ENCODE results near the gene ABCG4. TPM values are rescaled to one million over a fixed set of nuclear protein-coding genes. Genes with fewer than 3 reads are reported as not detected.
A peak's percentile ranks its signal among the peaks of the same experiment; 100 is the strongest.

ABCG4 gene
- total and polyA plus RNA-seq, 9 of the 15 experiments (the other 6 are each of a cell fraction or from before 2014, with no cell fraction given), result 0.03 to 0.11 (median 0.07) TPM; not detected in 4

GRCh38 chr11:119205574-119206510 is 57.0 kb downstream of the ABCG4 start, which contains the start of gene CBL (continued):
- TF ChIP-seq, protein P1, sequence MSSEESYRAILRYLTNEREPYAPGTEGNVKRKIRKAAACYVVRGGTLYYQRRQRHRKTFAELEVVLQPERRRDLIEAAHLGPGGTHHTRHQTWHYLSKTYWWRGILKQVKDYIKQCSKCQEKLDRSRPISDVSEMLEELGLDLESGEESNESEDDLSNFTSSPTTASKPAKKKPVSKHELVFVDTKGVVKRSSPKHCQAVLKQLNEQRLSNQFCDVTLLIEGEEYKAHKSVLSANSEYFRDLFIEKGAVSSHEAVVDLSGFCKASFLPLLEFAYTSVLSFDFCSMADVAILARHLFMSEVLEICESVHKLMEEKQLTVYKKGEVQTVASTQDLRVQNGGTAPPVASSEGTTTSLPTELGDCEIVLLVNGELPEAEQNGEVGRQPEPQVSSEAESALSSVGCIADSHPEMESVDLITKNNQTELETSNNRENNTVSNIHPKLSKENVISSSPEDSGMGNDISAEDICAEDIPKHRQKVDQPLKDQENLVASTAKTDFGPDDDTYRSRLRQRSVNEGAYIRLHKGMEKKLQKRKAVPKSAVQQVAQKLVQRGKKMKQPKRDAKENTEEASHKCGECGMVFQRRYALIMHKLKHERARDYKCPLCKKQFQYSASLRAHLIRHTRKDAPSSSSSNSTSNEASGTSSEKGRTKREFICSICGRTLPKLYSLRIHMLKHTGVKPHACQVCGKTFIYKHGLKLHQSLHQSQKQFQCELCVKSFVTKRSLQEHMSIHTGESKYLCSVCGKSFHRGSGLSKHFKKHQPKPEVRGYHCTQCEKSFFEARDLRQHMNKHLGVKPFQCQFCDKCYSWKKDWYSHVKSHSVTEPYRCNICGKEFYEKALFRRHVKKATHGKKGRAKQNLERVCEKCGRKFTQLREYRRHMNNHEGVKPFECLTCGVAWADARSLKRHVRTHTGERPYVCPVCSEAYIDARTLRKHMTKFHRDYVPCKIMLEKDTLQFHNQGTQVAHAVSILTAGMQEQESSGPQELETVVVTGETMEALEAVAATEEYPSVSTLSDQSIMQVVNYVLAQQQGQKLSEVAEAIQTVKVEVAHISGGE (CRISPR knock-in tag; IDR thresholded peaks at IDR 0.05), result no peak
- TF ChIP-seq ZNF639 (CRISPR knock-in tag; conservative IDR thresholded peaks at IDR 0.05 in 1 of 2, IDR thresholded peaks at IDR 0.05 in 1 of 2) (peak in 1 of 2 experiments; percentile 76; a peak in 2 of 4 replicates), POLR2AphosphoS2 (IDR thresholded peaks at IDR 0.05; ENCODE audit: low read length) (no peak), TRIM25 (IDR thresholded peaks at IDR 0.05; ENCODE audit: borderline replicate concordance) (no peak), RB1 (IDR thresholded peaks at IDR 0.05; ENCODE audit: low read depth) (peak; percentile 81; the same call in 1 of the 2 replicates), JUNB (CRISPR knock-in tag; conservative IDR thresholded peaks at IDR 0.05) (no peak), HEY1 (CRISPR knock-in tag; IDR thresholded peaks at IDR 0.05; ENCODE audit: borderline replicate concordance) (no peak), GATAD2B (IDR thresholded peaks at IDR 0.05; ENCODE audit: borderline replicate concordance) (0 out of 2 replicates have a peak, but pooled peaks have one; percentile 67), HMG20A (CRISPR knock-in tag; conservative IDR thresholded peaks at IDR 0.05) (no peak), ZNF75A (CRISPR knock-in tag; IDR thresholded peaks at IDR 0.05) (no peak), ZNF511 (CRISPR knock-in tag; IDR thresholded peaks at IDR 0.05) (no peak), MTA1 (IDR thresholded peaks at IDR 0.05; ENCODE audit: borderline replicate concordance) (no peak), PREB (CRISPR knock-in tag; IDR thresholded peaks at IDR 0.05) (0 out of 2 replicates have a peak, but pooled peaks have one; percentile 84), LCOR (CRISPR knock-in tag; IDR thresholded peaks at IDR 0.05) (no peak)
